HG03039 (cell line): ENCODE results near the gene TBC1D2B.
"Not testable (repeated sequence)": the region's sequence is repeated elsewhere in the genome, so short reads cannot be mapped to it uniquely, and the experiment has no call there.

ENCODE experiments used
- ATAC-seq: cut with Tn5 transposase; IDR thresholded peaks from one replicate; pipeline ENCODE4 v1.9.1; 2021; ENCODE audit warnings: mild to moderate bottlenecking, moderate library complexity; ENCODE audit not compliant: unreplicated experiment

The TBC1D2B gene

GRCh38 chr15:77993374-77993911 is 84.1 kb downstream of the TBC1D2B start:
- no peak for ATAC-seq

GRCh38 chr15:77992356-77993222 is 84.9 kb downstream of the TBC1D2B start:
- no peak for ATAC-seq

GRCh38 chr15:77991658-77992201 is 85.8 kb downstream of the TBC1D2B start:
- ATAC-seq, result not testable (repeated sequence)

- no peak for ATAC-seq
Measured at GRCh38 chr15:77991029-77991406, 86.5 kb downstream of the TBC1D2B start.

- no peak for ATAC-seq
Measured at GRCh38 chr15:77989296-77990143, 88.0 kb downstream of the TBC1D2B start.

- no peak for ATAC-seq
Measured at GRCh38 chr15:77988347-77989295, 88.9 kb downstream of the TBC1D2B start.

- ATAC-seq, result not testable (repeated sequence)
Measured at GRCh38 chr15:77987765-77988136, 89.8 kb downstream of the TBC1D2B start.

- no peak for ATAC-seq
Measured at GRCh38 chr15:77986891-77987764, 90.4 kb downstream of the TBC1D2B start.

- no peak for ATAC-seq
Measured at GRCh38 chr15:77985931-77986480, 91.5 kb downstream of the TBC1D2B start.

GRCh38 chr15:77985031-77985930 is 92.2 kb downstream of the TBC1D2B start:
- no peak for ATAC-seq

GRCh38 chr15:77984446-77984861 is 93.1 kb downstream of the TBC1D2B start:
- ATAC-seq, result no peak

- ATAC-seq, result no peak
Measured at GRCh38 chr15:77983708-77984445, 93.6 kb downstream of the TBC1D2B start.

- no peak for ATAC-seq
Measured at GRCh38 chr15:77983091-77983707, 94.3 kb downstream of the TBC1D2B start.

- ATAC-seq, result no peak
Measured at GRCh38 chr15:77982127-77982490, 95.4 kb downstream of the TBC1D2B start.

GRCh38 chr15:77981281-77982126 is 96.0 kb downstream of the TBC1D2B start:
- no peak for ATAC-seq

- not testable (repeated sequence) for ATAC-seq
Measured at GRCh38 chr15:77980674-77981073, 96.8 kb downstream of the TBC1D2B start.
